WERI-Rb-1 (cell line): ENCODE data around the gene ZNF285.
"Not testable (repeated sequence)": the region's sequence is repeated elsewhere in the genome, so short reads cannot be mapped to it uniquely, and the experiment has no call there.

Experiments
- DNase-seq: peaks from one replicate; pipeline ENCODE4 v3.0.0-alpha.2; 2020
- H3K27ac ChIP-seq: fragments of 250-450 bp; sonication (Bioruptor Pico); 2 replicates; pipeline ENCODE4 v1.5.1; 2020; ENCODE audit warnings: mild to moderate bottlenecking, moderate library complexity
- H3K27me3 ChIP-seq: fragments of 250-450 bp; sonication (Bioruptor Pico); 2 replicates; pipeline ENCODE4 v1.5.1; 2021; ENCODE audit warnings: mild to moderate bottlenecking, low read depth, moderate library complexity; ENCODE audit not compliant: insufficient read depth, severe bottlenecking
- H3K36me3 ChIP-seq: fragments of 250-450 bp; sonication (Bioruptor Pico); 2 replicates; pipeline ENCODE4 v1.5.1; 2020; ENCODE audit warnings: mild to moderate bottlenecking, moderate library complexity
- H3K4me3 ChIP-seq: 2 replicates; pipeline ENCODE4 v1.5.1; 2011; ENCODE audit warnings: low read depth, mild to moderate bottlenecking, control low read depth, low read length
- H3K9me3 ChIP-seq: fragments of 250-450 bp; sonication (Bioruptor Pico); 2 replicates; pipeline ENCODE4 v1.5.1; 2021; ENCODE audit warnings: mild to moderate bottlenecking, moderate library complexity; ENCODE audit not compliant: severe bottlenecking
- TF ChIP-seq, protein P1 (sequence below): IDR thresholded peaks from 2 replicates; pipeline ENCODE4 v1.5.1; 2011; ENCODE audit warnings: low read depth, mild to moderate bottlenecking, control low read depth, inconsistent platforms, low read length

Gene ZNF285

DNA sequence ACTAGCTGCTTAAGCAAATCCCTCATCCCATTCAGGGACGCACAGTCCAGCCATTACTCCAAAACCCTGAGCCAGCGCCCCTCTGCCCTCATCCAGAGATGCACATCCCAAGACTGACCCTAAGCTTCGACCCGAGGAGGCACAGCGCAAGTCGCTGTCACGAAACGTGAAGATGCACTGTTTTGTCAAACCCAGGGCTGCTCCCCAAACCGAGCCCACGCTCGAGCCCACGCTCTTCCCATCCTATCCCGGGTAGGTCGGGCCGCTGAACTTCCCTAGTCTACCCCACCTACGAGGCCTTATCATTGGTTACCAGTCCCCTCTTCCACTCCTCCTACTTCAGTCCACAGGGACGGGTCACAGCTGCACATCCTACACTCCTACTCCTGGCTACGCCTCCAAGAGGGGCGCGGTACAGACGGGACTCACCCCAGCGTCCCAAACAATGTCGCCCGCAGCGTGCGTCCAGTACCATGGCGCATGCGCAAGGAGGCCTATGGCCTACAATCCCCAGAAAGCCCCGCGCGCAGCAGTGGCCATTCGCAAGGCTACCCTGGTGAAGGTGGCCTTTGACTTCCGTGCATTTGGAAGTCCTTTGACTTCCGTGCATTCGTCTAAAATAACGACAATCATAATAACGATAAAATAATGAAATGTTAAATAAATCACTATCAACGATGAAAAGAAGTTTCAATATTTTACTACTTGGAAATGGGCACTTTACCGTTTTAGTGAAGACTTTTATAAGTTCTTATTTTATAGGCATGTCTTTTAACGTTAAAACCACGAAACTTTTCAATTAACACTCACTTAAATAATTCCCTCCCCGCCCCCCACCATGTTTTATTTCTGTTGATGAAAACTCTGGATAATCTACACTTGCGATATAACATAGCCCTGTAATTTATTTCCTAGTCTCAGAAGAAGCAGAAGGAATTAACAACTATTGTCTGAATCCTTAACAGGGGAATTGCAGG lies at the start of gene ZNF285:
Gene ZNF285 (minus strand): TSS at position 470 of the 977 bp plus-strand sequence. CDS start 4,395 bp downstream, outside the sequence.
- TF ChIP-seq, protein P1, sequence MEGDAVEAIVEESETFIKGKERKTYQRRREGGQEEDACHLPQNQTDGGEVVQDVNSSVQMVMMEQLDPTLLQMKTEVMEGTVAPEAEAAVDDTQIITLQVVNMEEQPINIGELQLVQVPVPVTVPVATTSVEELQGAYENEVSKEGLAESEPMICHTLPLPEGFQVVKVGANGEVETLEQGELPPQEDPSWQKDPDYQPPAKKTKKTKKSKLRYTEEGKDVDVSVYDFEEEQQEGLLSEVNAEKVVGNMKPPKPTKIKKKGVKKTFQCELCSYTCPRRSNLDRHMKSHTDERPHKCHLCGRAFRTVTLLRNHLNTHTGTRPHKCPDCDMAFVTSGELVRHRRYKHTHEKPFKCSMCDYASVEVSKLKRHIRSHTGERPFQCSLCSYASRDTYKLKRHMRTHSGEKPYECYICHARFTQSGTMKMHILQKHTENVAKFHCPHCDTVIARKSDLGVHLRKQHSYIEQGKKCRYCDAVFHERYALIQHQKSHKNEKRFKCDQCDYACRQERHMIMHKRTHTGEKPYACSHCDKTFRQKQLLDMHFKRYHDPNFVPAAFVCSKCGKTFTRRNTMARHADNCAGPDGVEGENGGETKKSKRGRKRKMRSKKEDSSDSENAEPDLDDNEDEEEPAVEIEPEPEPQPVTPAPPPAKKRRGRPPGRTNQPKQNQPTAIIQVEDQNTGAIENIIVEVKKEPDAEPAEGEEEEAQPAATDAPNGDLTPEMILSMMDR = no peak
- H3K36me3 ChIP-seq = no peaks in the 10 kb centered on the region
- peaks cover 11% of the 10 kb centered on the region for H3K9me3 ChIP-seq
- peak within 1 kb of the TSS; percentile 88 for H3K4me3 ChIP-seq
- H3K27ac ChIP-seq = peak within 1 kb of the TSS; percentile 2; the same call in 1 of the 2 replicates
- no peaks in the 10 kb centered on the region for H3K27me3 ChIP-seq
- peak; percentile 96 for DNase-seq

DNA sequence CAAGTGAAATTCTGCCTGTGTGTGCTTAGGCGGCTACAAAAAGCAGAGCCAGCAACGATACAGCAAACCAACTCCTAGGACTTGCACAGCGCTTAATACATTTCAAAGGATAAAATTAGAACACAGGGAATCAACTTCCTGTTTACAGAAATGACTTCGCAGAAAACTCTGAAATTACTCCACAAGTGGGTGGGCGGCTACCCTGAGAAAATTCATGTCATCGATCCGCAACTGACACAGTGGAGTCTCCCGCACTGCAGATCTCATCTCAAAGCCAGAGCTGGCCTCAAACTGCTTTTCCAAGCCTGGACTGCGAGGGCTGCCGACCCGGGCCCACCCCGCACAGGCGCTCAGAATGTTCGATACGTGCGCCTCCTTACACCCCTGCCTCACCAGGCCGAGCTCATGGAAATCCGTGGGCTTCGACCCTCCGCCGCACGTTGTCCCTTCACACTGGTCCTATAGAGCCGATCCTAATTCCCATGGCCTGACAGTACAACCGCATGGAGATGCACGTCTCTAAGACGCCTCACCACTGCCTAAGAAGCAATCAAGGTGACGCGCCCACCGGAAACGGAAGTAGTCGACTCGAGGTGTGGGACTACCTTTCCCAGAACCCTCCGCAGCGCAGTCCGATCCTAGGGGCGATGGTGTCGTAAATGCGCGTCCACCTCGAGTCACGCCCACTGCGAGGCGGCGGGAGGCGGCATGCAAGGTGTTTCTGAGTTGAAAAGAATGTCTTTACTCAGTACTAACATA lies 46.7 kb upstream of the ZNF285 start, which contains the start of gene ZNF229:
Gene ZNF229 (minus strand): TSS at position 557 of the 759 bp plus-strand sequence. CDS start 5,625 bp downstream, outside the sequence.
- DNase-seq = peak; percentile 94
- TF ChIP-seq, protein P1 = no peak
- Histone ChIP-seq H3K36me3 (no peaks in the 10 kb centered on the region; the same call in none of the 2 replicates), H3K4me3 (peak within 1 kb of the TSS; percentile 60), H3K27ac (peak within 1 kb of the TSS; percentile 62), H3K9me3 (peaks cover 39% of the 10 kb centered on the region), H3K27me3 (peaks cover 10% of the 10 kb centered on the region)

DNA sequence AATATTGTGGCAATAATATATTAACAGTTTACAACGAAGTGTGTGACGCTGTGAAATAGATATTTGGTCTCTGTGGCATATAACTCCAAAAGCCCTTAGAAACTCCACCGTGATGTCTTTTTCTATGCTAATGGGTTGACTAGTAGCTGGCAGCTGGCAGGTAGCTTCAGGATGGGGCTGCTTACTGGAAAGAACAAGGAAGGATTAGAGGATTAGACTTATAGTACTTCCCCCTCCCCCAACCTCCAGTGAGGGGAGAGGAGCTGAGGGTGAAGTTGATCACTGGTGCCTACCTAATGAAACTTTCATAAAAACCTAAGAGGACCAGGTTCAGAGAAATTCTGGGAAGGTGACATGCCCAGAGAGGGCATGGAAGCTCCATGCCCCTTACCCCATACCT lies 37.0 kb upstream of the ZNF285 start:
- Histone ChIP-seq H3K27ac (peak overlapping the region; percentile 63), H3K27me3 (no peaks in the 10 kb centered on the region), H3K36me3 (peaks cover 15% of the 10 kb centered on the region), H3K9me3 (peaks cover 6% of the 10 kb centered on the region), H3K4me3 (no peak overlapping the region)
- peak; percentile 75 for DNase-seq
- TF ChIP-seq, protein P1 = no peak

DNA sequence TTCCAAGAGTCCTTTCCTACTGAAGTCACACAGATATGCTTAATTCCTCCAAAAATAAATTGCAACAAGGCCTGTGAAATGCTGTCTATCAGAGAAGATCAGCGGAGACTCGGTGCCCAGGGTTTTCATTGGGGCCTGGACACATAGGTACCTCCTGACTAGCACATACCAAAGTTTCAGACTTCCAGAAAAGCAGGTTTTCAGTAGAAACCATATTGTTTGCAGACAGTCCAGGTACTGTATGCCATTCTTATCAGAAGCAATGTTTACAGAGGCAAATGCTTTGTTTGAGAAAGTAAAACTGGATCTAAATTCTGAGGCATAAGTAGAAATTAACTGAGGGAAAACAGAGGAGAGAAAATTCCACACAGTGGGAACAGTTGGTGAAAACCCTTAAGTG lies 34.0 kb upstream of the ZNF285 start:
- peaks cover 16% of the 10 kb centered on the region for H3K36me3 ChIP-seq
- no peaks in the 10 kb centered on the region for H3K27me3 ChIP-seq
- H3K4me3 ChIP-seq = no peak overlapping the region
- no peak overlapping the region for H3K27ac ChIP-seq
- TF ChIP-seq, protein P1 = no peak
- peaks cover 6% of the 10 kb centered on the region for H3K9me3 ChIP-seq
- DNase-seq = no peak

DNA sequence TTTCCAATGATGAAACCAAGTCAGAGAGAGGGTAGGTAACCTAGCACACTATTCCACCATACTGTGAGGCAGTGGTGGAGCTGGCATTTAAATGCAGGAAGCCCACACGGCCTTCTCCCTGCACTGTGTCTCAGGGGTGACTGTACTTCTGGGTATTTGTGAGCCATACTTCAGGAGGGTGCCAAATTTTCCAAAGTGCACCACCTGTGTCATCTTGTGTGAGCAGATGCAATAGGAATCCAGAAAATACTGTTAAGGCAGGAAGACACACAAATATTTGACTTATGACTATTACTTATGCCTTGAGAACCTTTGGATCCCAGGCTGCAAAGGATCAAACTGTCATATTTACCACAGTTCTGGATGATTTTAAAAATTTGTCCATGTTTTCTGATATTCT lies 29.5 kb upstream of the ZNF285 start:
- TF ChIP-seq, protein P1 = no peak
- Histone ChIP-seq H3K27me3 (no peaks in the 10 kb centered on the region), H3K36me3 (peaks cover 30% of the 10 kb centered on the region), H3K4me3 (no peak overlapping the region), H3K9me3 (peaks cover 2% of the 10 kb centered on the region), H3K27ac (no peak overlapping the region)
- DNase-seq = no peak

DNA sequence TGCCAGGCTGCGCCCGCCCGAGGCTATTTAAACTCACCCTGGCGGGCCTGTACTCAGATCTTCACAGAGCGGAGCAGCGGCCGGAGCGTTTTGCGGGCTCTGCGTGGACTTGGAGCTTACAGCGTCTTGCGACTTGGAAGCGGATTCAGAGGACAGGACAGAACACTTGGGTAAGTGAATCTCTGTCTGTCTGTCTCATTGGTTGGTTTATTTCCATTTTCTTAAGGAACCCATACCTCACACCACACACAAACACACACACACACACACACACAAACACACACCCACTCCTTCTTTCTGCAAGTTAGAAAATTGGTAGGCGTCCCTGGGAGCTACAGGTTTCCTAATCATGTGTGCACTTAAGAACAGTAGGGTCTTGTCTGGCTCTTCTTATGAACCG lies 14.1 kb upstream of the ZNF285 start:
- not testable (repeated sequence) for DNase-seq, H3K27me3 ChIP-seq, H3K36me3 ChIP-seq, H3K27ac ChIP-seq, H3K9me3 ChIP-seq, H3K4me3 ChIP-seq

DNA sequence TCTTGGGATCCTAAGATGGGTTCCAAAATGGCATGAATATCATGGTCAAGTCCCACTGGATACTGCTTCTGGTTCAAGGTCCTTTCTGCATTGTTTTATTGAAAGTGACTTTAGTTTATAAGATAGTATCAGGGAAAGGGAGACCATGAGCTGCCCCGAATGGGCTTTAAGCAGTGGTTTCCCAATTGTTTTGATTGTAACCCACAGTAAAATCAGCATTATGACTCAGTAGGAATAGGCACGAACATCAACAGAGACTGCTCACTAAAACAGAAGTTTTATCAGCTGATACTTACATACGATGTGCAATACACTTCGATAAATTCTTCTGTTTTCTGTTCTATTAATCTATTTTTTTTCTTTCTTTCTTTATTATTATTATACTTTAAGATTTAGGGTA lies 12.1 kb downstream of the ZNF285 start:
- not testable (repeated sequence) for H3K27me3 ChIP-seq, H3K9me3 ChIP-seq, H3K27ac ChIP-seq, DNase-seq, H3K4me3 ChIP-seq
- H3K36me3 ChIP-seq = peaks cover 11% of the 10 kb centered on the region
